ENCODE measurements around the gene UNC5C.

DNA sequence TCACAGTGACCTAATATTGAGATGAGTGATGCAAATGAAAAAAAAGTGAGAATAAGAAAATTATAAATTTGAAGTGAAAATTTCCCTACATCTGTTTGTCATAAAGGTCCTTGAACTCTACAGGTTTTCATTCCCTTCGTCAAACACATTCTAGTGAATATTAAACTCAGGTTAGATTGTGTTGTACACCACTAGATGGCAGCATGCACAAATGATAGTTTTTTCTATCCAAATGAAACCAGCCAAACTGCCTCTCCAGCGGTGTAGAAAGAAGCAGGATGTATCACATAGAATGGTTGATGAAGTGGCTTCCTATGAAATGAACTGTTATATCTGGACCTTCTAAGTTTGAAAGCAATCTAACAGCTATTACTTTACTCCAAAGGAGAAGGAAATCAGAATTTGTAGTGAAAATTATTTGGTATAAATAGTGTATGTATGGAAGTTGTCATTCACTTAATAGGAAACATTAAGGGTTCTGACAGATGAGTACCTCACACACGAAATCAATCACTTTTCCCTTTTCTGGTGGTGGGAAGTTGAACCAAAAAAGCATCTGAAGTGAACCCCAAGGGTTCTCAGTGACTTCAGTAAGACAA, 382.7 kb downstream of the UNC5C start:
- TF ChIP-seq CTCF (tag by site-specific recombination; IDR thresholded peaks at IDR 0.05) (no peak), ZNF747 (tag by site-specific recombination; IDR thresholded peaks at IDR 0.05) (no peak), ZNF521 (tag by site-specific recombination; IDR thresholded peaks at IDR 0.05) (no peak), KLF8 (tag by site-specific recombination; IDR thresholded peaks at IDR 0.05) (no peak), ZNF274 (IDR thresholded peaks at IDR 0.05; ENCODE audit: low read length) (no peak), ZNF274 (tag by site-specific recombination; IDR thresholded peaks at IDR 0.05; ENCODE audit: borderline replicate concordance) (no peak), HOXC10 (CRISPR knock-in tag; IDR thresholded peaks at IDR 0.05) (no peak), ZNF549 (tag by site-specific recombination; IDR thresholded peaks at IDR 0.05) (no peak), BCL11A (tag by site-specific recombination; IDR thresholded peaks at IDR 0.05; ENCODE audit: low read depth) (no peak), TCF7L2 (IDR thresholded peaks at IDR 0.05; ENCODE audit: borderline replicate concordance, low read depth, low read length) (no peak)
- TF ChIP-seq, protein P1, sequence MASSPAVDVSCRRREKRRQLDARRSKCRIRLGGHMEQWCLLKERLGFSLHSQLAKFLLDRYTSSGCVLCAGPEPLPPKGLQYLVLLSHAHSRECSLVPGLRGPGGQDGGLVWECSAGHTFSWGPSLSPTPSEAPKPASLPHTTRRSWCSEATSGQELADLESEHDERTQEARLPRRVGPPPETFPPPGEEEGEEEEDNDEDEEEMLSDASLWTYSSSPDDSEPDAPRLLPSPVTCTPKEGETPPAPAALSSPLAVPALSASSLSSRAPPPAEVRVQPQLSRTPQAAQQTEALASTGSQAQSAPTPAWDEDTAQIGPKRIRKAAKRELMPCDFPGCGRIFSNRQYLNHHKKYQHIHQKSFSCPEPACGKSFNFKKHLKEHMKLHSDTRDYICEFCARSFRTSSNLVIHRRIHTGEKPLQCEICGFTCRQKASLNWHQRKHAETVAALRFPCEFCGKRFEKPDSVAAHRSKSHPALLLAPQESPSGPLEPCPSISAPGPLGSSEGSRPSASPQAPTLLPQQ (tag by site-specific recombination; IDR thresholded peaks at IDR 0.05) = no peak
- TF ChIP-seq, protein P2, sequence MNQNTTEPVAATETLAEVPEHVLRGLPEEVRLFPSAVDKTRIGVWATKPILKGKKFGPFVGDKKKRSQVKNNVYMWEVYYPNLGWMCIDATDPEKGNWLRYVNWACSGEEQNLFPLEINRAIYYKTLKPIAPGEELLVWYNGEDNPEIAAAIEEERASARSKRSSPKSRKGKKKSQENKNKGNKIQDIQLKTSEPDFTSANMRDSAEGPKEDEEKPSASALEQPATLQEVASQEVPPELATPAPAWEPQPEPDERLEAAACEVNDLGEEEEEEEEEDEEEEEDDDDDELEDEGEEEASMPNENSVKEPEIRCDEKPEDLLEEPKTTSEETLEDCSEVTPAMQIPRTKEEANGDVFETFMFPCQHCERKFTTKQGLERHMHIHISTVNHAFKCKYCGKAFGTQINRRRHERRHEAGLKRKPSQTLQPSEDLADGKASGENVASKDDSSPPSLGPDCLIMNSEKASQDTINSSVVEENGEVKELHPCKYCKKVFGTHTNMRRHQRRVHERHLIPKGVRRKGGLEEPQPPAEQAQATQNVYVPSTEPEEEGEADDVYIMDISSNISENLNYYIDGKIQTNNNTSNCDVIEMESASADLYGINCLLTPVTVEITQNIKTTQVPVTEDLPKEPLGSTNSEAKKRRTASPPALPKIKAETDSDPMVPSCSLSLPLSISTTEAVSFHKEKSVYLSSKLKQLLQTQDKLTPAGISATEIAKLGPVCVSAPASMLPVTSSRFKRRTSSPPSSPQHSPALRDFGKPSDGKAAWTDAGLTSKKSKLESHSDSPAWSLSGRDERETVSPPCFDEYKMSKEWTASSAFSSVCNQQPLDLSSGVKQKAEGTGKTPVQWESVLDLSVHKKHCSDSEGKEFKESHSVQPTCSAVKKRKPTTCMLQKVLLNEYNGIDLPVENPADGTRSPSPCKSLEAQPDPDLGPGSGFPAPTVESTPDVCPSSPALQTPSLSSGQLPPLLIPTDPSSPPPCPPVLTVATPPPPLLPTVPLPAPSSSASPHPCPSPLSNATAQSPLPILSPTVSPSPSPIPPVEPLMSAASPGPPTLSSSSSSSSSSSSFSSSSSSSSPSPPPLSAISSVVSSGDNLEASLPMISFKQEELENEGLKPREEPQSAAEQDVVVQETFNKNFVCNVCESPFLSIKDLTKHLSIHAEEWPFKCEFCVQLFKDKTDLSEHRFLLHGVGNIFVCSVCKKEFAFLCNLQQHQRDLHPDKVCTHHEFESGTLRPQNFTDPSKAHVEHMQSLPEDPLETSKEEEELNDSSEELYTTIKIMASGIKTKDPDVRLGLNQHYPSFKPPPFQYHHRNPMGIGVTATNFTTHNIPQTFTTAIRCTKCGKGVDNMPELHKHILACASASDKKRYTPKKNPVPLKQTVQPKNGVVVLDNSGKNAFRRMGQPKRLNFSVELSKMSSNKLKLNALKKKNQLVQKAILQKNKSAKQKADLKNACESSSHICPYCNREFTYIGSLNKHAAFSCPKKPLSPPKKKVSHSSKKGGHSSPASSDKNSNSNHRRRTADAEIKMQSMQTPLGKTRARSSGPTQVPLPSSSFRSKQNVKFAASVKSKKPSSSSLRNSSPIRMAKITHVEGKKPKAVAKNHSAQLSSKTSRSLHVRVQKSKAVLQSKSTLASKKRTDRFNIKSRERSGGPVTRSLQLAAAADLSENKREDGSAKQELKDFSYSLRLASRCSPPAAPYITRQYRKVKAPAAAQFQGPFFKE (tag by site-specific recombination; IDR thresholded peaks at IDR 0.05; ENCODE audit: borderline replicate concordance) = no peak

Data from HEK293 (cell line).